Activated T-cell treated with anti-CD3 and anti-CD28 coated beads, Interleukin-2, amount 50 U/mL, for 4 hours (primary cell): Measurements from ENCODE around the gene KLHL30. TPM values are rescaled to one million over a fixed set of nuclear protein-coding genes. Genes with fewer than 3 reads are reported as not detected.
"Not testable (repeated sequence)": the region's sequence is repeated elsewhere in the genome, so short reads cannot be mapped to it uniquely, and the experiment has no call there.

Source experiments
- ATAC-seq, 2 donors: fragments of 200-7000 bp; cut with Tn5 transposase; one replicate each; pipeline ENCODE4 v1.10.0; 2021
- DNase-seq: peaks from one replicate; pipeline ENCODE4 v3.0.0-alpha.2; 2020
- H3K27me3 Mint-ChIP-seq: one replicate; pipeline ENCODE4 v1.8.0; 2021; ENCODE audit warnings: low read depth, mixed read lengths
- H3K36me3 Mint-ChIP-seq: one replicate; pipeline ENCODE4 v1.8.0; 2022; ENCODE audit warnings: mixed read lengths; ENCODE audit not compliant: insufficient read depth
- H3K4me1 Mint-ChIP-seq: one replicate; pipeline ENCODE4 v1.8.0; 2021; ENCODE audit warnings: low read depth, mixed read lengths
- H3K4me3 Mint-ChIP-seq: one replicate; pipeline ENCODE4 v1.8.0; 2021; ENCODE audit warnings: mild to moderate bottlenecking, moderate library complexity, mixed read lengths
- H3K9me3 Mint-ChIP-seq: one replicate; pipeline ENCODE4 v1.8.0; 2021; ENCODE audit warnings: mixed read lengths
- total RNA-seq, 3 donors: library from RNA; stranded (reverse); gene quantifications; one replicate each; pipeline ENCODE4 v1.2.1, GENCODE V29; 2021

The KLHL30 gene
- total RNA-seq, 3 donors from 2014 or later = not detected

DNA sequence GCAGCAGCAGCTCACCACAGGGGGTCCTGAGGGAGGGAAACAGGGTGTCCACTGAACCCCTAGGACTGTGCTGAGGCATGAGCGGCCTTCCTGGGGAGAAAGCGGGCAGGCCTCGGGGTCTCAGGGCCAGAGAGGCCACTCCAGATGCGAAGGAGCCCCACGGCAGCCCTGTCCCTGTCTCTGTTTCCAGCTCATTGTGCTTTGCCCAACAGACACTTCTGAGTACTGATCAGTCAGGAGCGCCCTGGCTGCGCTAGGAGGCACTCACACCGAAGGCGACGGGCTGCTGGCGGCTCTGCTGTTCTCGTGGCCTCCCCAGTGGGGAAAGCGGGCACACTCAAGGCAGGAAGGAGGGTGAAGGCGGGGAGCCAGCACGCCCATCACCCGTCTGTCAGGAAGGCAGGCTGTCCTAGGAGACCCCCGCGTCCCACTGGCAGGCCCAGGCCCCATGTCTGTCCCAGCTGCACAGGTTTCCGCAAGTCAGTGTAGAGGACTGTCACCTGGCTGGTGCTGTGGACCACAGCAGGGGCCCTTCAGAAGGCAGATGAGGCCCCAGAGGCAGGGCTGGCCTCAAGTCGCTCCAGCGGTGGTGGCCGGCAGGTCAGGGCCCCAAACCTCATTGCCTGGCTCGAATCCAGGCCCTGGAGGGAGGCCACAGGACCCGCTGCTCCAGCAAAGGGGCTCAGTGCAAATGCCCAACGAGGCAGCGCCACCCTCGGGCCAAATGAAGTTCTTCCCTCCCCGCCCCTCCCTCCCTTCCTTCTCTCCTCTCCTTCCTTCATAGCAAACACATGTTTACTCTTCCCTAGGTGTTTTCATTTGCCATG, 31.6 kb upstream of the KLHL30 start:
- Mint-ChIP-seq H3K36me3 (no peaks in the 10 kb centered on the region), H3K9me3 (no peaks in the 10 kb centered on the region), H3K4me1 (peaks cover 3% of the 10 kb centered on the region), H3K4me3 (no peak overlapping the region), H3K27me3 (no peaks in the 10 kb centered on the region)
- ATAC-seq (no peak), DNase-seq (peak; percentile 4)

- ATAC-seq (no peak), DNase-seq (peak; percentile 4)
- H3K9me3 Mint-ChIP-seq = peaks cover 7% of the 10 kb centered on the region
Observed at GRCh38 chr2:238107525-238108422, 30.7 kb upstream of the KLHL30 start.

DNA sequence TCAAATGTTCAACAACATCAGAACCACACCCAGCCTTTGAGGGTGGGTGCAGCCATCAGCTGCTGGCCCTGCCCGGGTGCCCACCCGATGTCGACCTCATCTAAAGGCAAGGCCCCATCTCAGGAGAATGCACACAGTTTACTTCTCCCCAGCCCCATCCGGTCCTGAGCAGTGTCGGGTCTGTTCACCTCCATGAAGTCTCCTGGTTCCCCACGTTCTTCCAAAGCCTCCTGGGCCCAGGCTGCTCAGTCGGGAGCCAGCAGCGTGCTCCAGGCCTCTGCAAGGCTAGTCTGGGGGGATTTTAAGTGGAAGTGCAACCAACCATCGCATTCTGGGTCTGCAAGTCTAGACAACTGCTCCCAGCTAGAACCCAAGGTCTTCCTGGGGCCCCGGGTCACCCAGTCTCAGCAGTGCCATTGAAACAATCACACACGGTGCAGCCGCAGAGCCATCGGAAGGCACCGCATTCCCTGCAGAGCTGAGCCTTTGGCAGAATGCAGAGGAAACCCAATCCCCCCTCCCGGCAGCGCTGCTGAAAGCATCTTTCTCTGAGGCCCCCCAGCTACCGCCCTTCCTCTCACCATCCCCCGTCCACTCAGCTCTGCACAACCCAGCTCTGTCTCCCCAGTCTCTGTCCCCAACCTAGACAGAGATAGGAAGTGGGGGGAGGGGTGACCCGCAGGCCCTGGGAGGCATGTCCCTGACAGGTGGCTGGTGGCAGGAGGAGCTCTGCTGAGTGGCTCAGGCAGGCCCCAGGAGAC, 29.9 kb upstream of the KLHL30 start:
- no peak overlapping the region for H3K4me3 Mint-ChIP-seq
- ATAC-seq (no peak), DNase-seq (peak; percentile 4)
- H3K4me1 Mint-ChIP-seq = peaks cover 3% of the 10 kb centered on the region
- peaks cover 5% of the 10 kb centered on the region for H3K36me3 Mint-ChIP-seq
- no peaks in the 10 kb centered on the region for H3K27me3 Mint-ChIP-seq
- peaks cover 14% of the 10 kb centered on the region for H3K9me3 Mint-ChIP-seq

More at GRCh38 chr2:238107525-238108422, 30.7 kb upstream of the KLHL30 start:
- Mint-ChIP-seq H3K36me3 (peaks cover 2% of the 10 kb centered on the region), H3K4me3 (no peak overlapping the region), H3K4me1 (peaks cover 3% of the 10 kb centered on the region), H3K27me3 (no peaks in the 10 kb centered on the region)

GRCh38 chr2:238113611-238114010, 24.9 kb upstream of the KLHL30 start:
- Mint-ChIP-seq H3K4me3 (no peak overlapping the region), H3K9me3 (peaks cover 14% of the 10 kb centered on the region), H3K36me3 (peaks cover 5% of the 10 kb centered on the region), H3K4me1 (no peaks in the 10 kb centered on the region), H3K27me3 (no peaks in the 10 kb centered on the region)
- DNase-seq (no peak), ATAC-seq (no peak)

GRCh38 chr2:238114331-238114841, 24.1 kb upstream of the KLHL30 start:
- Mint-ChIP-seq H3K4me3 (no peak overlapping the region), H3K9me3 (peaks cover 14% of the 10 kb centered on the region), H3K27me3 (peaks cover 2% of the 10 kb centered on the region), H3K4me1 (no peaks in the 10 kb centered on the region), H3K36me3 (peaks cover 5% of the 10 kb centered on the region)
- no peak for DNase-seq
- ATAC-seq = no peak

DNA sequence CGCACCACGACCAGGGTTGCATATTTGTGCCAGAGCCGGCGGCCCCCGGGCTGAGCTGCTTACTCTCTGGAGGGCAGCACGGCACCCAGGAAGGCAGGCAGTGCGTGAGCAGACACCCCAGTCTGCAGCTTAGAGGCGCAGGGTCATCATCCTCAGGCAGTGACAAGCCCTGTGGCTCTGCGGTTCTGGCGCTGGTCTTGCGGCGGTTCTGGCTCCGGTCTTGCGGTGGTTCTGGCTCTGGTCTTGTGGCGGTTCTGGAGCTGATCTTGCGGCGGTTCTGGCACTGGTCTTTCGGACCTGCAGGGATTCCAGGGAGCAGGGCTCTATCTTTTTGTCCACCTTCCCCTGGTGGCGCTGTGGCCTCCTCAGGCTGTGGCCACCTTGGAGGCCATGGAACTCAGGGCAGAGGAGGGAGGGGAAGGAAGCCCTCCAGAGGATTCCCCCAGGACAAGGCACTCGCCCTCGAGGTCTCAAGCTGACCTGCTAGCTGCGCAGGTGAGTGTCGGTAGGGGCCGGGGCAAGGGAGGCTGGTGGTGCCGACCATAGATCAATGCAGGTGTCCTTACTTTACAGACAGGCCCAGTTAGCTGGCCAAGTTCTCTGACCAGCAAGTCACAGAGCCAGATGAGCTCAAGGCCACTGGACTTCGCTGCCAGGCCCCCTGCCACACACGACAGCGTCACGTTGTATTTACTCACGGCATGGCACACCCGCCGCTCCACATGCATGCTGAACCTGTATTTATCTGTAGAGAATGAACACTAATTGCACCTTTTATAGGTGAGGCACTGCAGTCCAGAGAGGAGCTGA, 23.4 kb upstream of the KLHL30 start:
- ATAC-seq = no peak
- Mint-ChIP-seq H3K4me1 (no peaks in the 10 kb centered on the region), H3K36me3 (peaks cover 5% of the 10 kb centered on the region), H3K4me3 (no peak overlapping the region), H3K27me3 (peaks cover 2% of the 10 kb centered on the region), H3K9me3 (peaks cover 14% of the 10 kb centered on the region)
- DNase-seq = no peak

- H3K4me3 Mint-ChIP-seq, H3K27me3 Mint-ChIP-seq, ATAC-seq, H3K4me1 Mint-ChIP-seq, H3K36me3 Mint-ChIP-seq, DNase-seq: not testable (repeated sequence)
- H3K9me3 Mint-ChIP-seq = peaks cover 14% of the 10 kb centered on the region
Observed at GRCh38 chr2:238115709-238116108, 22.8 kb upstream of the KLHL30 start.

DNA sequence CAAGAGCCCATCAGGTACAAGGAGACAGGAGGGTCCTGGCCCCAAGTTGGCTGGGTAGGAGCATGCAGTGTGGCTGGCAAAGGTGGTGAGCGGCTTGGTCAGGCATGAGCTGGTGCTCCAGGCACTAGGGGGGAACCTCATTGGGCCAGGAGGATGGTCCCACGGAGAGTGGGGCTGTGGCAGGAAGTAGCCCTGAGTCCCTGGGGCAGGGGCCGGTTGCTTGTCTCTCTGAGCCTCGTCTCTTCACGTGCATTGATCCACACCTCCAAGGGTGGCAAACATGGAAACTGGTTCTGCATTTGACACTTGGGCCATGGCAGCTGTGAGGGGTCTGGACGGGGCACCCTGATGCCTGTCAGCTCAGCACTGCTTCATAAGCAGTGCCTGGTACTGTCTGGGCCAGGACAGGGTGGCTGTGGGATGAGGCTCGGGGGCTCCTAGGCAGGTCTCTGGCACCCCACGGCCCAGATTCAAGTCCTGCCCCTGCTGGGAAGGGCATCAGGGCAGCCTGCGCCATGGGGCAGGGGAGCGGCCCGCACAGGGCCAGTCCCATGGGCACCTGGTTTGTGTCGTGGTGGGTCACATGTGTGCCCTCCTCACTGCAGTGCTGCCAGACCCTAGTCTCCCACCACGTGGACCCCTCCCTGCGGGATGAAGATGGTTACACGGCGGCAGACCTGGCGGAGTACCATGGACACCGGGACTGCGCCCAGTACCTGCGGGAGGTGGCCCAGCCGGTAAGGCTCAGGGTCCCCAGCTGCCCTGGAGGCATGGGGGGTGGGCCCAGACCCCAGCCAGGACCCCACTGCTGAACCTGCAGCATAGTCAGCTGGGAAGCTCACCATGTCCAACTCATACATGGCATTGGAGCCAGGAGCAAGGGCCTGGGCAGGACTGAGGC, 21.9 kb upstream of the KLHL30 start:
- no peak overlapping the region for H3K4me3 Mint-ChIP-seq
- no peaks in the 10 kb centered on the region for H3K4me1 Mint-ChIP-seq
- peaks cover 14% of the 10 kb centered on the region for H3K9me3 Mint-ChIP-seq
- no peak for DNase-seq
- H3K36me3 Mint-ChIP-seq = peaks cover 5% of the 10 kb centered on the region
- ATAC-seq = no peak
- peaks cover 2% of the 10 kb centered on the region for H3K27me3 Mint-ChIP-seq

DNA sequence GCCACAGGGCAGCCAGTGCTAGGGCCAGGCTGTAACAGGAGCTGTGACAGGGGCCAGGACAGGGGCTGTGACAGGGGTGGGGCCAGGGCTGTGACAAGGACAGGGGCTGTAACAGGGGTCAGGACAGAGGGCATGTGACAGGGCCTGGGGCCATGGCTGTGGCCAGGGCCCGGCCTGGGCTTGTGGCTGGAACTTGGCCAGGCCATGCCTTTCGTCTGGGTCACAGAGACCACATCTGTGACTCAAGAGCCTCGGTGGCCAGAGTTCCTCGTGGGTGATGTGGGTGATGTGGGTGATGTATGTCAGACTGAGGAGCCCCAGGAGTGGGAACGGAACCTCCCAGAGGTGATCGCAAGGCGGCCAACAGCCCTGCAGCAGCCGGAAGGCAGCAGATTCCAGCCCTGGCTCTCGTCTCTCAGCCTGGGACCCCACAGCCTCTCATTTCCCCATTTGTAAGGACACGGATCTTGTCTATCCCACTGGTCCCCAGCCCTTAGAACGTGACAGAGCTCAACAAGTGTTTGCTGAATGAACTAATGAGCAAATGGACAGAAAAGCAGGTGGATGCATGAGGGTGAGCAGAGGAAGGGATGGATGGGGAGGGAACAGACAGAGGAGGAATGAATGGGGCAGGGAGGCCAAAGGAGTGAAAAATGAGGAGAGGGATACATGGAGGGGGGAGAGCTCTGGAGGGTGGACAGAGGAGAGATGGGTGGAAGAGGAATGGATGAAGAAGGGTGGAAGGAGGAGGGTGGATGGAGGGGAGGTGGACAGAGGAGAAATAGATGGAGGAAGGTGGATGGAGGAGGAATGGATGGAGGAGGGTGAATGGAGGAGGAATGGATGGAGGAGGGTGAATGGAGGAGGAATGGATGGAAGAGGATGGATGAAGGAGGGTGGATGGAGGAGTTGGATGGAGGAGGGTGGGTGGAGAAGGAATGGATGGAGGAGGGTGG, 21.0 kb upstream of the KLHL30 start:
- no peak overlapping the region for H3K4me3 Mint-ChIP-seq
- peaks cover 5% of the 10 kb centered on the region for H3K36me3 Mint-ChIP-seq
- ATAC-seq = no peak
- peaks cover 2% of the 10 kb centered on the region for H3K27me3 Mint-ChIP-seq
- H3K4me1 Mint-ChIP-seq = no peaks in the 10 kb centered on the region
- DNase-seq = no peak
- peaks cover 10% of the 10 kb centered on the region for H3K9me3 Mint-ChIP-seq

GRCh38 chr2:238119756-238120462, 18.6 kb upstream of the KLHL30 start:
- ATAC-seq (no peak), DNase-seq (no peak)
- no peaks in the 10 kb centered on the region for H3K9me3 Mint-ChIP-seq
- peaks cover 2% of the 10 kb centered on the region for H3K27me3 Mint-ChIP-seq
- no peak overlapping the region for H3K4me3 Mint-ChIP-seq
- no peaks in the 10 kb centered on the region for H3K4me1 Mint-ChIP-seq
- no peaks in the 10 kb centered on the region for H3K36me3 Mint-ChIP-seq

GRCh38 chr2:238120463-238121298, 17.8 kb upstream of the KLHL30 start:
- H3K9me3 Mint-ChIP-seq = no peaks in the 10 kb centered on the region

More at GRCh38 chr2:238120463-238121298, 17.8 kb upstream of the KLHL30 start:
- ATAC-seq = no peak
- Mint-ChIP-seq H3K4me3 (no peak overlapping the region), H3K4me1 (no peaks in the 10 kb centered on the region), H3K27me3 (peaks cover 2% of the 10 kb centered on the region), H3K36me3 (no peaks in the 10 kb centered on the region)
- DNase-seq = no peak
